ENCODE measurements around the gene TEX28.
"Not testable (repeated sequence)": the region's sequence is repeated elsewhere in the genome, so short reads cannot be mapped to it uniquely, and the experiment has no call there.

Gene TEX28

DNA sequence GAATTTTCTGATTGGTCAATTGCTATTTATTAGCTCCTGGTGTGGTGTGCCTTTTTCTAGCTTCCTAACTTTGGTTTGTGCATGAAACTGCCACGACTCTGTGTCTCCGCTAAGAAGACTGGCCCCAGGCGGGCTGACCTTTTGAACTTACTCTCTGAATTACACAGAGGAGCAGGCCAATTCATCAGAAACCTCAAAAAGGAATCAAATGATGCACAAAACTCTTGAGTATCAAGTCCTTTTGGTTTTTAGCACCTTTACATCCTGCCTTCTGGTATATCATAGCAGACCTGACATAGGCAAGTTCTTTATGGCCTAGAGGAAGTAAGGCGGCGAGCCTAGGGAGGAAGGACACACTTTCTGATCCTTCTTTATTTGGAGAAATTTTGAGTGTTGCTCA is 18.2 kb upstream of the TEX28 start:
- no peak for DNase-seq (ENCODE audit: low read depth, low spot score)
- no peak overlapping the region for H3K27ac ChIP-seq

DNA sequence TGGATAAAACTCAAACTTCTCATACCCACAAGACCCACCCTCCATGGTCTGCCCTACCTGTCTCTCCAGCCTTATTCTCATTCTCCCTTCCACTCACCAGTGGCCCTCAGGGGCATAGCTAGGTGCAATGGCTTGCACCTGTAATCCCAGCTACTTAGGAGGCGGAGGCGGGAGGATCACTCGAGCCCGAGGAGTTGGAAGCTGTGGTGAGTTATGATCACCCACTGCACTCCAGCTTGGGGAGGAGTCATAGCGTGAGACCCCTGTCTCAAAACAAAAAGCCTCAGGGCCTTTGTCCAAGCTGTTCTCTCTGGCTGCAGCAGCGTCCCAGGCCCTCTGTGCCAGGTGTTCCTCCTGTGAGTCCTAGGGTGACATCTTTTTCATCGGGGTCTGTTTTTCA is 17.2 kb upstream of the TEX28 start:
- no peak overlapping the region for H3K27ac ChIP-seq
- no peak for DNase-seq (ENCODE audit: low read depth, low spot score)

GRCh38 chrX:154310616-154311536 is 16.0 kb upstream of the TEX28 start:
- no peak overlapping the region for H3K27ac ChIP-seq
- DNase-seq (ENCODE audit: low read depth, low spot score), result no peak

- no peak overlapping the region for H3K27ac ChIP-seq
- DNase-seq (ENCODE audit: low read depth, low spot score), result no peak
These were observed 14.3 kb upstream of the TEX28 start for GRCh38 chrX:154309041-154309775.

- no peak for DNase-seq (ENCODE audit: low read depth, low spot score)
- no peak overlapping the region for H3K27ac ChIP-seq
These were observed 13.4 kb upstream of the TEX28 start for GRCh38 chrX:154308108-154308946.

- no peak overlapping the region for H3K27ac ChIP-seq
- no peak for DNase-seq (ENCODE audit: low read depth, low spot score)
These were observed 12.3 kb upstream of the TEX28 start for GRCh38 chrX:154307202-154307601.

DNA sequence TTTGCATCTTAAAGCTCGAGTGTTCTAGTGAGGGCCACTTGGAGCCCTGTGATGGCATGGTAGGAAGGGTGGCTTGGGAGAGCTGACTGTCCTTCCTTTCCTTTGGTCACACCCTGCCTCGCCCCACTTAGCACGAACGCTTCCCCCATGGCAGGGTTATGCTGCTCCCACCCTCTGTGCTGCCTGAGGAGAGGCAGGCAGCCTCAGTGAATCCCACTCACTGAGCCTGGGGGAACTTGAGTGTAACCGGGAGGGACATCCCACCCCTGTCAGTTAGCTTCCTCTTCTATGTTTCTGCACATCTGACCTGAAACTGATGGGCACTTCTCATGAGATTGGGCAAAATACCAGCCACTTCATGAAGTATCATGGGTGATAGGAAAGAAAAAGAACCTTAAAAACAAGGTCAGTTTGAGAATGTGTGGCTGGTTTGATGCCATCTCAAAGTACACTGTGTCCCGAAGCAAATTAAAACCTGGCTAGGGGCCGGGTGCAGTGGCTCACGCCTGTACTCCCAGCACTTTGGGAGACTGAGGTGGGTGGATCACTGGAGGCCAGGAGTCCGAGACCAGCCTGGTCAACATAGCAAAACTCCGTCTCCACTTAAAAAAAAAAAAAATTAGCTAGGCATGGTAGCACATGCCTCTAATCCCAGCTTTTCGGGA is 10.7 kb upstream of the TEX28 start:
- no peak overlapping the region for H3K27ac ChIP-seq
- no peak for DNase-seq (ENCODE audit: low read depth, low spot score)

- H3K27ac ChIP-seq, result no peak overlapping the region
- DNase-seq (ENCODE audit: low read depth, low spot score), result no peak
These were observed 9.9 kb upstream of the TEX28 start for GRCh38 chrX:154304846-154305245.

- H3K27ac ChIP-seq, result no peak overlapping the region
- DNase-seq (ENCODE audit: low read depth, low spot score), result no peak
These were observed 8.6 kb upstream of the TEX28 start for GRCh38 chrX:154303476-154303875.

DNA sequence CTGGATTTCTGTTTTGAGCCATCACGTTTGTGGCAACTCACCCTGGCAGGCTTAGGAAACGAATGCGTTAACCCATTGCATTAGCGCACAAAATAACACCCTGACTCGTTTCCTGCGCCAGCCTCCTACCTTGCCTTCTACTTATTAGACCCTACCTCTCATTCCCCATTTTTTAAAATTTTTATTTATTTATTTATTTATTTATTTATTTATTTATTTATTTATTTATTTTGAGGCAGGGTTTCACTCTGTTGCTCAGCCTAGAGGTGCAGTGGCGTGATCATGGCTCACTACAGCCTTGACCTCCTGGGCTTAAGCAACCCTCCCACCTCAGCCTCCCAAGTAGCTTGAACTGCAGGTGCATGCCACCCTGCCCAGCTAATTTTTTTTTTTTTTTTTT is 8.1 kb upstream of the TEX28 start:
- DNase-seq (ENCODE audit: low read depth, low spot score); H3K27ac ChIP-seq: not testable (repeated sequence)

- no peak overlapping the region for H3K27ac ChIP-seq
- no peak for DNase-seq (ENCODE audit: low read depth, low spot score)
These were observed 5.9 kb upstream of the TEX28 start for GRCh38 chrX:154300816-154301215.

- no peak for DNase-seq (ENCODE audit: low read depth, low spot score)
- no peak overlapping the region for H3K27ac ChIP-seq
These were observed 3.4 kb upstream of the TEX28 start for GRCh38 chrX:154298312-154298711.

- no peak overlapping the region for H3K27ac ChIP-seq
- DNase-seq (ENCODE audit: low read depth, low spot score), result no peak
These were observed 1.8 kb upstream of the TEX28 start for GRCh38 chrX:154296731-154297130.

DNA sequence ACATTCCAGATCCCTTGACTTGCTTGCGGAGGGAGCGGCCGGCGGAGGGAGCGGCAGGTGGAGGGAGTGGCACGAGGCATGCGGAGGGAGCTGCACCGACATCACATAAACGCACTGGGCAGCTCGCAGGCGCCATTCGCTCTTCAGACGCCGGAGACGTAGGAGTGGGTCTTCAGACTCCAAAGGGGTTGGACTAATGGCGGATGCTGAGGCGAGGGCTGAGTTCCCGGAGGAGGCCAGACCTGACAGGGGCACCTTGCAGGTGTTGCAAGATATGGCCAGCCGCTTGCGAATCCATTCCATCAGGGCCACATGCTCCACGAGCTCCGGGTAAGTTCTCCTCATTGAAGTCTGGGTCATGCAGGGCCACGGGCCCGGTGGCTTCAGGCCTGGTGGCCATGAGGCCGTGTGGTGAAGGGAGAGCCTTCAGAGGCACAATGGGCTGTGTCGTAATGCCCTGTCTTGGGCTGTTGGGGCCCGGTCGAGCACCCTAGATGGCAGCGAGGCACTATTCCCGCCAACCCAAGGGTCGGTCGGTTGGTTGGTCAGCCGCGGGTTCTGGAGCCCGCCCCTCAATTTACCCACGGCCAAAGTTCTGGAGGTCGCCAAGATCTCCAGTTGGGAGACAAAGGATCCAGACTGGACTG is 863 bp upstream of the TEX28 start, which contains the start of gene TKTL1:
TKTL1 (plus strand) TSS at position 132 of the 647 bp plus-strand sequence; CDS start at position 197, 65 bp downstream.
- H3K27ac ChIP-seq, result no peak within 1 kb of the TSS
- no peak for DNase-seq (ENCODE audit: low read depth, low spot score)

- DNase-seq (ENCODE audit: low read depth, low spot score); H3K27ac ChIP-seq: not testable (repeated sequence)
These were observed 8.5 kb downstream of the TEX28 start for GRCh38 chrX:154286406-154286805.

DNA sequence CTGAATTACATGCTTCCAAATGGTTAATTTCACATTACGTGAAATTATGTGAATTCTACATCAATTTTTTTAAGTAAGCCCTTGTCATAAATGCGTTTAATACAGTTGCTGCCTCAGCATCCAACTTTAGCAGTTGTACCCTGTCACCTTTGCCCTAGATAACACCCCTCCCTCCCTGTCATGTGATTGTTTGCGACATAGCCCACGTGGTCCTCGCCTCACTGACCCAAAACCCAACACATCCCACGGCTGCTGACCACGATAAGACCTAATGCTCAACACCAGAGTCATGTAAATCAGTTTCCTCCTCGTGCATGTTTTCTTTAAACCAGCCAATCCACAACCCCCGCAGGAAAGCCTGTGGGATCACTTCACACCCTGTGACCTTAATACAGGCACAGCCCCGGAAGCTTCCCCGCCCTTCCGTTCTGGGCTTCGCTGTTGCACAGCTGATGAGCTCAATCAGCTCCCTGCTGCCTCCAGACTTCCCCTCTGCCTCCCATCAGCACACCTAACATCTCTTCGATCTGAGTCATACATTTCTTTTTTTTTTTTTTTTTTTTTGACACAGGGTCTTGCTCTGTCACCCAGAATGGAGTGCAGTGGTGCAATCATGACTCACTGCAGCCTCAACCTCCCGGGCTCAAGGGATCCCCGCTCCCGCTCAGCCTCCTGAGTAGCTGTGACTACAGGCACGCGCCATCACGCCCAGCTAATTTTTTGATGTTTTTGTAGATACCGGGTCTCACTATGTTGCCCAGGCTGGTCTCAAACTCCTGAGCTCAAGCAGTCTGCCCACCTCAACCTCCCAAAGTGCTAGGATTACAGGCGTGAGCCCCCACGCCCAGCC is 10.2 kb downstream of the TEX28 start:
- not testable (repeated sequence) for DNase-seq (ENCODE audit: low read depth, low spot score)

DNA sequence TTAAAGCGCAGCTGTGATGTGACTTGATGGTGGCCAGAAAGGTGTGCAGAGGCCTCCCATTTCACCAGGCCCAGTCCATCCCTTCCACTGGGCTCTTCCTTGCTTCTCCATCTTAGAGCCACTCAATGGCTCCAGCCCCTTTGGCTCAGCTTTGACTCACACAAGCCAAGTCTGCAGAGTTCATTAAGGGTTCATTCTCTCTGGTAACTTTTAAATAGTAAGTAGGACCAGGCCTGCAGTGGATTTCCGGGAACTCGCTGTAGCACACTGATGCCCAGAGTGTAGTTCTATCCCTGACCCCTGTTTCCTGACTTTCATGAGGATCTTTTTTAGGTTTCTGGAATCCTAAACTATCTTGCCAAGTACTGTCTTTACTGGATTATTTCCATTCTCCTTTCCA is 25.7 kb downstream of the TEX28 start:
- H3K27ac ChIP-seq; DNase-seq (ENCODE audit: low read depth, low spot score): not testable (repeated sequence)

More for the DNA sequence above, 10.2 kb downstream of the TEX28 start:
- not testable (repeated sequence) for H3K27ac ChIP-seq

- not testable (repeated sequence) for H3K27ac ChIP-seq; DNase-seq (ENCODE audit: low read depth, low spot score)
These were observed 31.9 kb downstream of the TEX28 start for GRCh38 chrX:154263072-154263471.

Measured in epithelial cell of prostate (primary cell).